HG02642 (cell line): Measurements from ENCODE around the gene UFD1.
"Not testable (repeated sequence)": the region's sequence is repeated elsewhere in the genome, so short reads cannot be mapped to it uniquely, and the experiment has no call there.

Experiments
- ATAC-seq: cut with Tn5 transposase; IDR thresholded peaks from one replicate; pipeline ENCODE4 v1.9.1; 2021; ENCODE audit warnings: mild to moderate bottlenecking; ENCODE audit not compliant: unreplicated experiment, poor library complexity

The UFD1 gene

GRCh38 chr22:19451570-19451969 is 27.4 kb downstream of the UFD1 start:
- ATAC-seq: no peak

DNA sequence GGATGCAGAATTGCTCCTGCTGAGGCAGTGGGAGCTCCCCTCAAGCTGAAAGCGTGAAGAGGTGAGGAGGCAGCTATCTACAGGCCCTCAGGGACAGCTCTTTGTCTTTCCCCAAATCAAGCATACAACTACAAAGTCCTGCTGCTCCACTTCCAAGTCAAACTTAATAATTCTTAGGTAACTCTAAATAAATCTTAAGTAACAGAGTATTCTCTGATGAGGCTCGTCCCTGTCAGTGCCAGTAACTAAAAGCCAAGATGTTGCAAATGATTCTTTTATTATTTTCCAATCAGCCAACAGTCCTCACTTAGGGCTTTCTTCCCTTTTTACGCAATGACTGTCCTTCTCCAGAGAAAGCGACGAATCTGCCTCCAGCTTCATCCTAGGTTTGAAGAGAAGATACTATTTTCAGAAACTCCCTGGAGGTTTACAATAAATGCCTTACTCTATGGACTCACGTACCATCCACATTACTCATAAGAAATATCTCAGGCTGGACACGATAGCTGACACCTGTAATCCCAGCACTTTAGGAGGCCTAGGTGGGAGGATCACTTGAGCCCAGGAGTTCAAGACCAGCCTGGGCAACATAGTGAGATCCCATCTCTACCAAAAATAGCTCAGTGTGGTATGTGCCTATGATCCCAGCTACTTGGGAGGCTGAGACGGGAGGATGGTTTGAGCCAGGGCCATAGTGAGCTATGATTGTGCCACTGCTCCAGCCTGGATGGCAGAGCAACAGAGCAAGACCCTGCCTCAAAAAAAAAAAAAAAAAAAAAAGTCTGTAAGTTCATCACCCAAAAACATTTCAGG is 28.4 kb downstream of the UFD1 start:
- ATAC-seq: no peak

GRCh38 chr22:19449422-19449767 is 29.6 kb downstream of the UFD1 start:
- ATAC-seq: no peak

- ATAC-seq: no peak
Observed at GRCh38 chr22:19448739-19449421, 30.1 kb downstream of the UFD1 start.

- ATAC-seq: peak; percentile 30
Observed at GRCh38 chr22:19448076-19448607, 30.9 kb downstream of the UFD1 start.

- peak; percentile 81 for ATAC-seq
Observed at GRCh38 chr22:19447330-19448075, 31.5 kb downstream of the UFD1 start, which contains the start of gene C22orf39. Gene C22orf39 (minus strand): TSS chr22:19447711. CDS start chr22:19447688, 23 bp downstream.

DNA sequence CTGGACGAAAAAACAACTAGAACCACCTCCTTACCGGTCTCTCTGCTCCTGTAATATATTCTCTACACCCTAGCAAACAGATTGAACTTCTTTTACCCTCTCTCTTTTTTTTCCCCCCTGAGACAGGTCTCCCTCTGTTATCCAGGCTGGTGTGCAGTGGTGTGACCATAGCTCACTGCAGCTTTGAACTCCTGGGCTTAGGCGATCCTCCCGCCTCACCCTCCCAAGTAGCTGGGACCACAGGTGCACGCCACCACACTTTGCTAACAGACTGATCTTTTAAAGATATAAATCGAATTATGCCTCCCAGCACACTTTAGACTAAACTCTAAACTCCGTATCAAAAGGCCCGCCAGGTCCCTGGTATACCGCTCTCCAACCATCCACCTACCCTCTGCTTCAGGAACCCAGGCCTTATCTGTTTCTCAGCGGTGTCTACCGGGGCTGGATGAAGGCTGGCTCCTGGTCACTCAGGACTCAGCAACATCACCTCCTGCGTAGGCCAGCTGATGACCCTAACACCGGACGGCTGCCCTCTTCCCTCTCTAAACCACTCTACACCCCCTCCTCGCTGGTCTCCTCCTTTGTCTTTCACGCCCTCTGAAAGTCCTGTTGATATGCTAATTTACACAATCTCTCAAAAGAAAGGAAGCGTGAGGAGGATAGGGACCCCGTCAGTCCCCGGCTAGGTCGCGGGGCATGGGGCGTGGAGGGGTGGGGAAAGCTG is 32.2 kb downstream of the UFD1 start:
- ATAC-seq: no peak

- ATAC-seq: not testable (repeated sequence)
Observed at GRCh38 chr22:19445279-19445982, 33.6 kb downstream of the UFD1 start.

- no peak for ATAC-seq
Observed at GRCh38 chr22:19443544-19444211, 35.3 kb downstream of the UFD1 start.

GRCh38 chr22:19442166-19442565 is 36.8 kb downstream of the UFD1 start:
- no peak for ATAC-seq

DNA sequence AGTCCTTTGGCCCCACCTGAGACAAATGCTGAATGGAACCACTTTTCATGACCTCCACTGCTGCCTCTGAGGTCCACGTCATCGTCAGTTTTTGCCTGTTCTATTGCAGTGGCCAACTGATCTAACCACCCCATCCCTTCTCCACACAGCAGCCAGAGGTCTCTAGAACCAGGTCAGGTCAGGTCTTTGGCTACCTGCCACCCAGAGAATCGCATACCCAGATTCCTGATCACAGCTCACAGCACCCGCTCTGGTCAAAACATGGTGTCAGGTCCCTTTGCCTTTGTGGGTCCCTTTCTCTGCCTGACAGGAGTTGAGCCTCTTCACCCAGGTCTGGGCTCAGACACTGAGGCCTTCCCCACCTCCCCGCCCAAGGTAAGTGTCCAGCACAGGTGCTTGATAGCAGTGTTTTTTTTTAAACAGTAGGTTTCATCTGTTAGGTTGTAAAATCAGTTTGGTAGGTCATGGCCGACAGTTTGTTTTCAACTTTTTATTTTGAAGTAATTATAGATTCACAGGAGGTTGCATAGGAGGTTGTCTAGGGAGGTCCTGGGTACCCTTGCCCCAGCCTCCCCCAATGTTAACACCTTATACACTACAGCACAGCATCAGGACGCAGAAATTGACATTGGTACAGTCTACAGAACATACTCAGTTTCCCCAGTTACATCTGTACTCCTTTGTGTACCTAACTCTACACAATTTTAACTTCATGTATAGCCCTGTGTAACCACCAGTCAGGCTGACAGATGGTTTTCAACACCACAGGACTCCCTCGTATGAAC is 38.4 kb downstream of the UFD1 start:
- ATAC-seq: no peak

DNA sequence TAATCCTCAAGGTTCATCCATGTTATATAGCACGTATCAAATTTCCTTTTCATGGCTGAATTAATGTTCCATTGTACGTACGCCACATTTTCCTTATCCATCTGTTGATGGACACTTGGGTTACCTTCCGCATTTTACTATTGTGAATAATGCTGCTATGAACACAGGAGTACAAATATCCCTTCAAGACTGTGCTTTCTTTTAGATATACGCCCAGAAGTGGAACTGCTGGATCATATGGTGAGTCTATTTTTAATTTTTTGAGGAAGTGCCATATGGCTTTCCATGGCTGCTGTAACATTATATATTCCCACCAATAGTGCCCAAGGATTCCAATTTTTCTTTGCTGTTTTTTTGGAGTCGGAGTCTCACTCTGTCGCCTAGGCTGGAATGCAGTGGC is 40.7 kb downstream of the UFD1 start:
- ATAC-seq: no peak

DNA sequence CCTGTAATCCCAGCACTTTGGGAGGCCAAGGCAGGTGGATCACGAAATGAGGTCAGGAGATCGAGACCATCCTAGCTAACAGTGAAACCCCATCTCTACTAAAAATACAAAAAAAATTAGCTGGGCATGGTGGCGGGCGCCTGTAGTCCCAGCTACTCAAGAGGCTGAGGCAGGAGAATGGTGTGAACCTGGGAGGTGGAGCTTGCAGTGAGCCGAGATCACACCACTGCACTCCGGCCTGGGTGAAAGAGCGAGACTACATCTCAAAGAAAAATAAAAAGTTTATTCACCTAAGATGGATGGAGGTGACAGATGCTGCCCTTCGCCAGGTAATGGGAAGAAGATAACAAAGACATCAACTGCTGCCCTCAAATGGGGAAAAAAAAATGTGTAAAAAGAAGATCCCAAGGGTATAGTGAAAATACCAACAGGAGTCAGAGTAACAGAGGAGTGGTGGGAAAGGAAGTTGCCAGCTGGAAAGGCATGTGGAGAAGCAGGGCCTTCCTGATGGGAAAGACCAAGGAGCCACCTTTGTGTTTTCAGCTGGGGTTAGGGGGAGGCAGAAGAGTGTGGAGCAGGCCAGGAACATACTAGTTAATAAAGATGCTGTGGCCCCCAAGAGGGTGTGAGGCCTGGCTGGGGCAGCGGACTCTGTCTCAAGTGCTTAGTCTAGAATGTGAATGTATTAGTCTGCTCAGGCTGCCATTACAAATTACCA is 42.4 kb downstream of the UFD1 start:
- ATAC-seq: not testable (repeated sequence)

GRCh38 chr22:19434829-19435580 is 44.0 kb downstream of the UFD1 start:
- no peak for ATAC-seq

GRCh38 chr22:19434401-19434800 is 44.6 kb downstream of the UFD1 start:
- no peak for ATAC-seq

GRCh38 chr22:19432133-19432851 is 46.7 kb downstream of the UFD1 start, which contains the start of gene MRPL40:
Gene MRPL40 (plus strand): TSS chr22:19432545. CDS start chr22:19432555, 10 bp downstream.
- peak; percentile 80 for ATAC-seq
